Nephron (organoid): ENCODE results near the gene PHF14.
A peak's percentile ranks its signal among the peaks of the same experiment; 100 is the strongest.

Source experiments
- H3K27ac Mint-ChIP-seq, 3 experiments: 2 replicates each; pipeline ENCODE4 v1.8.0; 2020; ENCODE audit warnings: mixed read lengths in 3 of 3, mild to moderate bottlenecking in 2 of 3, moderate library complexity in 1 of 3
- H3K27me3 Mint-ChIP-seq: 2 replicates; pipeline ENCODE4 v1.8.0; 2021; ENCODE audit warnings: low read depth, mild to moderate bottlenecking, moderate library complexity, mixed read lengths
- H3K36me3 Mint-ChIP-seq: 2 replicates; pipeline ENCODE4 v1.8.0; 2020; ENCODE audit warnings: low read depth, mixed read lengths
- H3K4me1 Mint-ChIP-seq: 2 replicates; pipeline ENCODE4 v1.8.0; 2020; ENCODE audit warnings: mixed read lengths
- H3K4me3 Mint-ChIP-seq, 3 experiments: 2 replicates each; pipeline ENCODE4 v1.8.0; 2020; ENCODE audit warnings: mild to moderate bottlenecking in 3 of 3, mixed read lengths in 3 of 3, moderate library complexity in 2 of 3
- H3K9me3 Mint-ChIP-seq: 2 replicates; pipeline ENCODE4 v1.8.0; 2020; ENCODE audit warnings: mixed read lengths
- TF ChIP-seq, protein P1 (sequence below), 3 experiments: fragments of 200-600 bp; sonication (generic); IDR thresholded peaks; one replicate each; pipeline ENCODE4 v1.5.0; 2021; ENCODE audit warnings: antibody characterized with exemption in 3 of 3; ENCODE audit not compliant: unreplicated experiment in 3 of 3

The PHF14 gene

DNA sequence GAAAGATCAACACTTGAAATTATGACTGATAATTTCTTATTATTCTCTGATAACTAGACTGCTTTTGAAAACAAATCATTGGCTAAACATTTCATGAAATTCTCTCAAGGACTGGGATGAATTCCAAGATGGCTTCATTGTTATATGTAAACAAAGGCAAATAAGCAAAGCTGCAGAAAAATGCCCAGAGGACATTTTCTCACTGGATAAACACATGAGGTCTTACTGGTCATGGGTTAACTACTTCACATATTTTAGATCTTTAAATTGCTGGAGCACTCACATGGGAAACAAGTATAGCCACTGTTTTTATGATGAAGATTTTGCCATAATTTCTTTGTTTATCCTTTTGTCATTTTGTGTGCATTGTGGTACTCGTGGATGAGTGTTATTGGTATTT, 239.1 kb downstream of the PHF14 start:
- TF ChIP-seq, protein P1, sequence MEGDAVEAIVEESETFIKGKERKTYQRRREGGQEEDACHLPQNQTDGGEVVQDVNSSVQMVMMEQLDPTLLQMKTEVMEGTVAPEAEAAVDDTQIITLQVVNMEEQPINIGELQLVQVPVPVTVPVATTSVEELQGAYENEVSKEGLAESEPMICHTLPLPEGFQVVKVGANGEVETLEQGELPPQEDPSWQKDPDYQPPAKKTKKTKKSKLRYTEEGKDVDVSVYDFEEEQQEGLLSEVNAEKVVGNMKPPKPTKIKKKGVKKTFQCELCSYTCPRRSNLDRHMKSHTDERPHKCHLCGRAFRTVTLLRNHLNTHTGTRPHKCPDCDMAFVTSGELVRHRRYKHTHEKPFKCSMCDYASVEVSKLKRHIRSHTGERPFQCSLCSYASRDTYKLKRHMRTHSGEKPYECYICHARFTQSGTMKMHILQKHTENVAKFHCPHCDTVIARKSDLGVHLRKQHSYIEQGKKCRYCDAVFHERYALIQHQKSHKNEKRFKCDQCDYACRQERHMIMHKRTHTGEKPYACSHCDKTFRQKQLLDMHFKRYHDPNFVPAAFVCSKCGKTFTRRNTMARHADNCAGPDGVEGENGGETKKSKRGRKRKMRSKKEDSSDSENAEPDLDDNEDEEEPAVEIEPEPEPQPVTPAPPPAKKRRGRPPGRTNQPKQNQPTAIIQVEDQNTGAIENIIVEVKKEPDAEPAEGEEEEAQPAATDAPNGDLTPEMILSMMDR (IDR thresholded peaks at IDR 0.05; ENCODE audit: unreplicated experiment in 3 of 3): no peak
- Mint-ChIP-seq H3K27ac (peak overlapping the region; percentile 62 to 85 (median 66)), H3K27me3 (no peaks in the 10 kb centered on the region), H3K4me3 (no peak overlapping the region), H3K4me1 (peaks cover 31% of the 10 kb centered on the region), H3K9me3 (no peaks in the 10 kb centered on the region), H3K36me3 (no peaks in the 10 kb centered on the region)

DNA sequence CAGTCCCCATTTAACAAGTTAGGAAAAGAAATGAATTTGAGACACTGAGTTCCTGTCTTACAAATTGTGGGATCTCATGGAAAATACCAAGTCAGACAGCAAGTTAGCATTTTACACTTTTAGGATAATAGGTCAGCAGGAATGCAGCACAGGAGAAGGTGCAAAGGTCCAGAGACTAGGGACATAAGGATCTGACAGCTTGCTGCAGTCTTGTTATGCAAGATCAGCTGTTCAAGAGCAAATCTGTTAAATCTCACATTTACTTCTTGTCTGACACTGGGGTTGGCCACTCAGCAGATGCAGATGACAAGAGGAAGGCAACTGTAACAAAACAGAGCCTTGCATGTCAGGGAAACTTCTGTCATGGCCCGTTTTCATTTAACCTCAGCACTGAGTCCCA, 239.6 kb downstream of the PHF14 start:
- no peaks in the 10 kb centered on the region for H3K36me3 Mint-ChIP-seq
- TF ChIP-seq, protein P1 (IDR thresholded peaks at IDR 0.05; ENCODE audit: unreplicated experiment in 3 of 3): no peak
- no peaks in the 10 kb centered on the region for H3K9me3 Mint-ChIP-seq
- H3K4me3 Mint-ChIP-seq: no peak overlapping the region
- peaks cover 31% of the 10 kb centered on the region for H3K4me1 Mint-ChIP-seq
- no peaks in the 10 kb centered on the region for H3K27me3 Mint-ChIP-seq
- peak overlapping the region; percentile 62 to 85 (median 66) for H3K27ac Mint-ChIP-seq

DNA sequence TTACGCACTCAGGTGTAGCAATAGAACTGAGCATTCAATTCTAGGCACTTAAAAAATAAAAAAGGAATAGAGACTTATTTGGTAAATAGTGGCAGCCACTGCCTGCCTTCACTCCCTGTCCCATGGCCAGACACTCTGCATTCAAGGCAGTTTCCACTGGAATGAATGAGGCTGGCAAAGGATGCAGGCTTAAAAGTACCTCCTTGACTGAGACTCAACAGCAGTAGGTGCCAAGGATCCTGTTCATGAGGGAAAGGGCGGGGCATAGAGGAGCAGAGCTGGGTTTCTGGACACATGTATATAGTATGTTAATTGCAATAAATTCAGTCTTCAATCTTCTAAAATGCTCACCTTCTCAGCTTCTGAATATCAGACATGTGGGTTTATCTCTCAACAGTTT, 242.6 kb downstream of the PHF14 start:
- TF ChIP-seq, protein P1 (IDR thresholded peaks at IDR 0.05; ENCODE audit: unreplicated experiment in 3 of 3): no peak

DNA sequence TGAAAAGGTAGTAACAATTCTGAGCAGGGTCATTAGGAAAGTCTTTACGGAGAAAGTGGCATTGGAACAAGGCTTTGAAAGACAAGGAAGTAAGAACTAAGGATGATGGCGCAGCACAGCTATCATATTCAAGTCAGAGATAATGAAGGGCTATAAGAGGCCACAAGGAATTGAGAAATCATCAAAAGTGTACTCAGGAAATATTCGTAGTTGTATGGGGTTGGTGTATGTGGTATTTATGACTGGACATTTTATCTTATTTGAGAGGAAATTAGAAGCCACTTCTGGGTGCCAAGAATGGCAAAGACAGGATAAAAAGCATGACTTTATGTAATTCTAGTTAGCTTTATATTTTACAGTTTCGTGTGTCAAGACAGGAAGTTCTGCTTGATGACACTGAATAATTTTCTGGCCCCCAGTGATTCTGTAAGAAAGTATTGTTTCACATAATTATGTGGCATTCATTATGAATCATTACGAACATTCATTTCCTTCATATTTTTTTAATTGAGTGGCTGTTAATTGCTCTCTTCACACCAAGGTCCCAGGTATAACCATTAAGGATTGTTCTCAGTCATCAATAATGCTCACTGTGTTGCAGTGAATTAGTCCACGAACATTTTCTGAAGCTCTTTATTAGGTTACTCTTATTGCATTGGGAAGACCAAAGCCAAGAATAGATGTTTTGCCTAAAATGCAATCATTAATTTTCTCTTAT, 244.3 kb downstream of the PHF14 start:
- peak overlapping the region in 1 of 3 experiments; percentile 3 for H3K27ac Mint-ChIP-seq
- no peaks in the 10 kb centered on the region for H3K27me3 Mint-ChIP-seq

More for the DNA sequence above, 242.6 kb downstream of the PHF14 start:
- H3K4me3 Mint-ChIP-seq: no peak overlapping the region
- no peaks in the 10 kb centered on the region for H3K9me3 Mint-ChIP-seq
- H3K36me3 Mint-ChIP-seq: no peaks in the 10 kb centered on the region
- peaks cover 25% of the 10 kb centered on the region for H3K4me1 Mint-ChIP-seq
- peak overlapping the region in 2 of 3 experiments; percentile 16 to 60 for H3K27ac Mint-ChIP-seq
- no peaks in the 10 kb centered on the region for H3K27me3 Mint-ChIP-seq

More for the DNA sequence above, 244.3 kb downstream of the PHF14 start:
- H3K4me1 Mint-ChIP-seq: peaks cover 12% of the 10 kb centered on the region
- no peak overlapping the region for H3K4me3 Mint-ChIP-seq
- TF ChIP-seq, protein P1 (IDR thresholded peaks at IDR 0.05; ENCODE audit: unreplicated experiment in 3 of 3): no peak
- H3K36me3 Mint-ChIP-seq: no peaks in the 10 kb centered on the region
- peaks cover 4% of the 10 kb centered on the region for H3K9me3 Mint-ChIP-seq
